Spleen (tissue), 11 donors: ENCODE measurements around the gene MAP4K4. TPM values are rescaled to one million over a fixed set of nuclear protein-coding genes. Genes with fewer than 3 reads are reported as not detected.

Experiments
- DNase-seq: peaks from one replicate; pipeline ENCODE4 v3.0.0-alpha.2; 2020
- H3K27ac ChIP-seq, 8 donors: fragments of 200-600 bp; sonication (generic) in 7 of 8; 1 replicate in 4 of 8; 2 replicates in 4 of 8; pipeline versions ENCODE4 v1.5.0 to v1.8.0; 2016 to 2021; ENCODE audit warnings: inconsistent platforms in 4 of 8, mild to moderate bottlenecking in 4 of 8, moderate library complexity in 1 of 8
- H3K27me3 ChIP-seq, 7 donors: fragments of 200-600 bp; sonication (generic) in 6 of 7; replicated peaks in 1 of 7; 1 replicate in 4 of 7; 2 replicates in 3 of 7; pipeline versions ENCODE4 v1.5.0 to v1.8.0; 2016 to 2021; ENCODE audit warnings: inconsistent platforms in 3 of 7, mild to moderate bottlenecking in 1 of 7
- H3K36me3 ChIP-seq, 6 donors: fragments of 200-600 bp; sonication (generic) in 5 of 6; 1 replicate in 4 of 6; 2 replicates in 2 of 6; pipeline versions ENCODE4 v1.5.0 to v1.8.0; 2016 to 2021; ENCODE audit warnings: inconsistent platforms in 2 of 6
- H3K4me1 ChIP-seq, 6 donors: fragments of 200-600 bp; sonication (generic) in 5 of 6; 1 replicate in 3 of 6; 2 replicates in 3 of 6; pipeline versions ENCODE4 v1.5.0 to v1.8.0; 2016 to 2021; ENCODE audit warnings: inconsistent platforms in 3 of 6
- H3K4me3 ChIP-seq, 8 donors: fragments of 200-600 bp; sonication (generic) in 7 of 8; 1 replicate in 4 of 8; 2 replicates in 4 of 8; pipeline versions ENCODE4 v1.5.0 to v1.8.0; 2016 to 2021; ENCODE audit warnings: inconsistent platforms in 4 of 8, mild to moderate bottlenecking in 4 of 8, moderate library complexity in 2 of 8
- H3K9me3 ChIP-seq, 8 donors: fragments of 200-600 bp; sonication (generic) in 7 of 8; 1 replicate in 4 of 8; 2 replicates in 4 of 8; pipeline versions ENCODE4 v1.5.0 to v1.8.0; 2016 to 2021; ENCODE audit warnings: inconsistent platforms in 4 of 8
- CTCF ChIP-seq, 11 experiments: fragments of 200-600 bp in 7 of 11; fragments of 450-650 bp in 4 of 11; sonication (generic) in 4 of 11; IDR thresholded peaks in 8 of 11; conservative IDR thresholded peaks in 3 of 11; 1 replicate in 7 of 11; 2 replicates in 4 of 11; pipeline versions ENCODE4 v1.4.0 to v1.8.0; 2016 to 2021; ENCODE audit warnings: antibody characterized with exemption in 11 of 11, inconsistent platforms in 4 of 11, mild to moderate bottlenecking in 1 of 11
- POLR2A ChIP-seq, 3 donors: fragments of 450-650 bp; IDR thresholded peaks; one replicate each; pipeline ENCODE4 v1.5.1; 2017; ENCODE audit warnings: antibody characterized with exemption in 3 of 3, mild to moderate bottlenecking in 1 of 3
- POLR2AphosphoS5 ChIP-seq, 3 donors: sonication (generic); formaldehyde crosslinking; IDR thresholded peaks; one replicate each; pipeline ENCODE4 v1.5.1; 2017; ENCODE audit warnings: antibody characterized with exemption in 3 of 3
- WGBS, 5 donors: extraction: QIAGEN DNeasy Blood & Tissue Kit in 3 of 5; methylation state at CpG; one replicate each; pipeline versions ENCODE4 v1.1.5 to v1.1.7; 2013 to 2018; 5-methylcytosine and 5-hydroxymethylcytosine counted together
- intact Hi-C: fragments of 100-400 bp; cut with DNase I; formaldehyde crosslinking; loops from one replicate; pipeline ENCODE4 v1.15.0; 2023; ENCODE audit warnings: low total_unique reads
- polyA plus RNA-seq, 3 donors: library from polyadenylated mRNA; stranded (reverse); fragments of 200-250 nt; gene quantifications; one replicate each; pipeline ENCODE4 v1.2.1, GENCODE V29; 2013
- total RNA-seq, 7 donors: library from RNA; depleted of rRNA in 3 of 7; stranded (reverse); fragments of >200 nt in 3 of 7; fragmentation: NEBNext Ultra II Directional in 4 of 7; extraction: Animal tissue kit (Norgen Biotek cat#: 25700) in 4 of 7; gene quantifications; one replicate each; pipeline versions ENCODE4 v1.1.0 to v1.2.1, GENCODE V29; 2016 to 2021
- donor health status: healthy with polysubstance abuse.
- donor health status: DM: no; HTN: no; CAD: no; lungs with moderate emphysema.
- donor health status: DM: no; HTN: no; CAD: no.
- donor health status: Bipolar disorder and iron deficiency.
- donor health status: healthy.
- donor health status: DM: no; HTN: no; CAD: no.
- donor health status: DM: yes; HTN: yes; CAD: no.

The MAP4K4 gene
- total and polyA plus RNA-seq, 10 donors: 16.7 to 108 (median 71.7) TPM

- intact Hi-C loops: no loop called here
Observed at GRCh38 chr2:101793277-101793969, 95.9 kb downstream of the MAP4K4 start.

GRCh38 chr2:101794141-101794540, 96.6 kb downstream of the MAP4K4 start:
- intact Hi-C loops: no loop called here
- TF ChIP-seq POLR2A (IDR thresholded peaks at IDR 0.05) (no peak), POLR2AphosphoS5 (IDR thresholded peaks at IDR 0.05) (no peak), CTCF (IDR thresholded peaks at IDR 0.05 in 8 of 11, conservative IDR thresholded peaks at IDR 0.05 in 3 of 11) (no peak)
- H3K4me3 ChIP-seq: no peak overlapping the region
- H3K4me1 ChIP-seq: peaks cover 0 to 69% (median 15%) of the 10 kb centered on the region in 6 donors
- WGBS, 5 donors: 75 to 91% (median 86%) methylated on average over 2 of the region's 2 CpGs
- no peak for DNase-seq
- H3K9me3 ChIP-seq: no peaks in the 10 kb centered on the region
- no peaks in the 10 kb centered on the region for H3K27me3 ChIP-seq
- peaks cover 0 to 15% (median 8%) of the 10 kb centered on the region in 6 donors for H3K36me3 ChIP-seq
- H3K27ac ChIP-seq: no peak overlapping the region

More at GRCh38 chr2:101793277-101793969, 95.9 kb downstream of the MAP4K4 start:
- H3K4me3 ChIP-seq: no peak overlapping the region
- H3K9me3 ChIP-seq: no peaks in the 10 kb centered on the region
- peaks cover 0 to 15% (median 8%) of the 10 kb centered on the region in 6 donors for H3K36me3 ChIP-seq
- H3K27ac ChIP-seq: no peak overlapping the region
- 82 to 90% (median 85%) methylated on average over 3 of the region's 3 CpGs for WGBS, 5 donors
- no peaks in the 10 kb centered on the region for H3K27me3 ChIP-seq
- H3K4me1 ChIP-seq: peaks cover 0 to 70% (median 15%) of the 10 kb centered on the region in 6 donors
- TF ChIP-seq CTCF (IDR thresholded peaks at IDR 0.05 in 8 of 11, conservative IDR thresholded peaks at IDR 0.05 in 3 of 11) (no peak), POLR2A (IDR thresholded peaks at IDR 0.05) (no peak), POLR2AphosphoS5 (IDR thresholded peaks at IDR 0.05) (no peak)
- no peak for DNase-seq

- no peak for DNase-seq
- peaks cover 0 to 65% (median 15%) of the 10 kb centered on the region in 6 donors for H3K4me1 ChIP-seq
- peaks cover 0 to 15% (median 8%) of the 10 kb centered on the region in 6 donors for H3K36me3 ChIP-seq
- intact Hi-C loops: no loop called here
- TF ChIP-seq POLR2AphosphoS5 (IDR thresholded peaks at IDR 0.05): no peak
- no peak for TF ChIP-seq POLR2A (IDR thresholded peaks at IDR 0.05)
- no peak for TF ChIP-seq CTCF (IDR thresholded peaks at IDR 0.05 in 8 of 11, conservative IDR thresholded peaks at IDR 0.05 in 3 of 11)
- 93 to 99% (median 97%) methylated on average over 4 of the region's 4 CpGs for WGBS, 5 donors
- no peaks in the 10 kb centered on the region for H3K27me3 ChIP-seq
- no peak overlapping the region for H3K4me3 ChIP-seq
- H3K9me3 ChIP-seq: no peaks in the 10 kb centered on the region
- no peak overlapping the region for H3K27ac ChIP-seq
Observed at GRCh38 chr2:101795033-101795432, 97.5 kb downstream of the MAP4K4 start.

- no peak overlapping the region for H3K27ac ChIP-seq
- no peak for DNase-seq
- WGBS, 5 donors: 74 to 78% (median 76%) methylated on average over 7 of the region's 7 CpGs
- no peaks in the 10 kb centered on the region for H3K27me3 ChIP-seq
- H3K9me3 ChIP-seq: no peaks in the 10 kb centered on the region
- TF ChIP-seq POLR2A (IDR thresholded peaks at IDR 0.05): no peak
- no peak for TF ChIP-seq CTCF (IDR thresholded peaks at IDR 0.05 in 8 of 11, conservative IDR thresholded peaks at IDR 0.05 in 3 of 11)
- no peak for TF ChIP-seq POLR2AphosphoS5 (IDR thresholded peaks at IDR 0.05)
- peaks cover 0 to 4% (median 0%) of the 10 kb centered on the region in 6 donors for H3K36me3 ChIP-seq
- no peak overlapping the region for H3K4me3 ChIP-seq
- intact Hi-C loops: no loop called here
- peaks cover 0 to 70% (median 15%) of the 10 kb centered on the region in 6 donors for H3K4me1 ChIP-seq
Observed at GRCh38 chr2:101796825-101797600, 99.5 kb downstream of the MAP4K4 start.
